SK-N-SH (cell line): Measurements from ENCODE around the gene CPED1. TPM values are rescaled to one million over a fixed set of nuclear protein-coding genes. Genes with fewer than 3 reads are reported as not detected.

ENCODE experiments used
- FOSL2 ChIP-seq: IDR thresholded peaks from 2 replicates; pipeline ENCODE4 v1.4.0; 2012; ENCODE audit warnings: low read depth, mild to moderate bottlenecking, moderate library complexity, borderline replicate concordance
- GATA2 ChIP-seq: sonication (generic); formaldehyde crosslinking; IDR thresholded peaks from 2 replicates; pipeline ENCODE4 v1.5.0; 2020; ENCODE audit warnings: mild to moderate bottlenecking, missing genetic modification reagents
- MAX ChIP-seq: IDR thresholded peaks from 2 replicates; pipeline ENCODE4 v1.4.0; 2012; ENCODE audit warnings: low read depth
- MXI1 ChIP-seq: IDR thresholded peaks from 2 replicates; pipeline ENCODE4 v1.6.1; 2012; ENCODE audit warnings: mild to moderate bottlenecking, low read depth, low read length, improper control_type of control experiment
- PBX3 ChIP-seq: IDR thresholded peaks from 2 replicates; pipeline ENCODE4; 2012
- REST ChIP-seq: IDR thresholded peaks from 2 replicates; pipeline ENCODE4 v1.6.1; 2012; ENCODE audit warnings: mild to moderate bottlenecking, low read depth, low read length, moderate library complexity
- RFX5 ChIP-seq: IDR thresholded peaks from 2 replicates; pipeline ENCODE4 v1.6.1; 2012; ENCODE audit warnings: mild to moderate bottlenecking, improper control_type of control experiment, low read length
- SMC3 ChIP-seq: IDR thresholded peaks from 2 replicates; pipeline ENCODE4 v1.6.1; 2012; ENCODE audit warnings: low read depth, low read length, improper control_type of control experiment
- USF2 ChIP-seq: fragments of 150-350 bp; IDR thresholded peaks from 2 replicates; pipeline ENCODE4 v1.6.1; 2017; ENCODE audit warnings: antibody characterized with exemption, low read length, low read depth, borderline replicate concordance
- ZBTB33 ChIP-seq: IDR thresholded peaks from 2 replicates; pipeline ENCODE4 v1.4.0; 2012; ENCODE audit warnings: low read depth, borderline replicate concordance
- polyA plus RNA-seq, 3 experiments: library from polyadenylated mRNA; depleted of rRNA; stranded (reverse); fragments of >200 nt; gene quantifications; 2 replicates each; pipeline ENCODE4 v1.2.3, GENCODE V29; 2012

CPED1 gene
- polyA plus RNA-seq, 1 of the 3 experiments (the other 2 are of a cell fraction), result 4.4 TPM

- no peak for TF ChIP-seq ZBTB33
- no peak for TF ChIP-seq MXI1
- TF ChIP-seq SMC3, result no peak
- TF ChIP-seq FOSL2, result peak; percentile 52; the same call in 1 of the 2 replicates
- no peak for TF ChIP-seq REST
- TF ChIP-seq GATA2 (CRISPR knock-in tag), result no peak
- no peak for TF ChIP-seq USF2
- peak; percentile 32; the same call in 1 of the 2 replicates for TF ChIP-seq MAX
- TF ChIP-seq PBX3, result peak; percentile 19; the same call in 1 of the 2 replicates
- no peak for TF ChIP-seq RFX5
Observed at GRCh38 chr7:121020249-121020988, 31.9 kb downstream of the CPED1 start (continued).
